SK-N-SH treated with all-trans-retinoic acid at 6 μM for 48 hours (cell line): Measurements from ENCODE around the gene BMPR1B.

Experiments
- BACH2 ChIP-seq: fragments of 250-450 bp; sonication (Bioruptor Pico); IDR thresholded peaks from 2 replicates; pipeline ENCODE4 v1.9.0; 2021; ENCODE audit warnings: mild to moderate bottlenecking, borderline replicate concordance
- CREB5 ChIP-seq: fragments of 250-450 bp; sonication (Bioruptor Pico); IDR thresholded peaks from 2 replicates; pipeline ENCODE4 v1.5.1; 2020; ENCODE audit warnings: low read depth, mild to moderate bottlenecking, moderate library complexity
- CSDC2 ChIP-seq: fragments of 250-450 bp; sonication (Bioruptor Pico); IDR thresholded peaks from 2 replicates; pipeline ENCODE4 v1.5.0; 2020; ENCODE audit warnings: mild to moderate bottlenecking, moderate library complexity
- ESRRG ChIP-seq: fragments of 250-450 bp; sonication (Bioruptor Pico); IDR thresholded peaks from 2 replicates; pipeline ENCODE4 v1.6.1; 2021; ENCODE audit warnings: mild to moderate bottlenecking
- GLIS3 ChIP-seq: fragments of 250-450 bp; sonication (Bioruptor Pico); IDR thresholded peaks from 2 replicates; pipeline ENCODE4 v1.5.0; 2020; ENCODE audit warnings: mild to moderate bottlenecking, moderate library complexity
- ISL1 ChIP-seq: fragments of 250-450 bp; sonication (Bioruptor Pico); IDR thresholded peaks from 2 replicates; pipeline ENCODE4 v2.1.2; 2022; ENCODE audit warnings: mild to moderate bottlenecking, moderate library complexity
- OSR1 ChIP-seq: fragments of 250-450 bp; sonication (Bioruptor Pico); IDR thresholded peaks from 2 replicates; pipeline ENCODE4 v1.8.0; 2022; ENCODE audit warnings: moderate library complexity, mild to moderate bottlenecking, inconsistent platforms
- PATZ1 ChIP-seq: fragments of 250-450 bp; sonication (Bioruptor Pico); IDR thresholded peaks from 2 replicates; pipeline ENCODE4 v1.8.0; 2020; ENCODE audit warnings: mild to moderate bottlenecking, moderate library complexity, borderline replicate concordance
- POU6F1 ChIP-seq: fragments of 250-450 bp; sonication (Bioruptor Pico); IDR thresholded peaks from 2 replicates; pipeline ENCODE4 v1.8.0; 2021; ENCODE audit warnings: low read depth, mild to moderate bottlenecking, moderate library complexity, borderline replicate concordance
- PPARA ChIP-seq: fragments of 250-450 bp; sonication (Bioruptor Pico); IDR thresholded peaks from 2 replicates; pipeline ENCODE4 v1.5.0; 2020; ENCODE audit warnings: mild to moderate bottlenecking, borderline replicate concordance
- RARB ChIP-seq: fragments of 250-450 bp; sonication (Bioruptor Pico); IDR thresholded peaks from 2 replicates; pipeline ENCODE4 v1.8.0; 2021; ENCODE audit warnings: mild to moderate bottlenecking, moderate library complexity
- TCF4 ChIP-seq: fragments of 250-450 bp; sonication (Bioruptor Pico); IDR thresholded peaks from 2 replicates; pipeline ENCODE4 v1.8.0; 2021; ENCODE audit warnings: mild to moderate bottlenecking, moderate library complexity, borderline replicate concordance
- ZC3H10 ChIP-seq: fragments of 250-450 bp; sonication (Bioruptor Pico); IDR thresholded peaks from 2 replicates; pipeline ENCODE4 v1.5.1; 2021; ENCODE audit warnings: mild to moderate bottlenecking, moderate library complexity
- ZFP30 ChIP-seq: fragments of 450-650 bp; formaldehyde crosslinking; IDR thresholded peaks from 2 replicates; pipeline ENCODE4 v1.5.0; 2022; ENCODE audit warnings: mild to moderate bottlenecking, moderate library complexity

GRCh38 chr4:95151255-95151654 lies 393.5 kb downstream of the BMPR1B start:
- TF ChIP-seq PPARA (CRISPR knock-in tag): no peak
- TF ChIP-seq RARB (CRISPR knock-in tag): no peak
- TF ChIP-seq CREB5 (CRISPR knock-in tag): no peak
- no peak for TF ChIP-seq PATZ1
- TF ChIP-seq BACH2 (CRISPR knock-in tag): no peak
- TF ChIP-seq POU6F1 (CRISPR knock-in tag): no peak
- TF ChIP-seq OSR1: no peak
- TF ChIP-seq ESRRG (CRISPR knock-in tag): no peak
- TF ChIP-seq ZFP30 (CRISPR knock-in tag): no peak
- no peak for TF ChIP-seq ISL1
- no peak for TF ChIP-seq ZC3H10
- no peak for TF ChIP-seq GLIS3 (CRISPR knock-in tag)
- no peak for TF ChIP-seq TCF4 (CRISPR knock-in tag)
- no peak for TF ChIP-seq CSDC2 (CRISPR knock-in tag)
